ENCODE data around the gene INSIG2.

Gene INSIG2

DNA sequence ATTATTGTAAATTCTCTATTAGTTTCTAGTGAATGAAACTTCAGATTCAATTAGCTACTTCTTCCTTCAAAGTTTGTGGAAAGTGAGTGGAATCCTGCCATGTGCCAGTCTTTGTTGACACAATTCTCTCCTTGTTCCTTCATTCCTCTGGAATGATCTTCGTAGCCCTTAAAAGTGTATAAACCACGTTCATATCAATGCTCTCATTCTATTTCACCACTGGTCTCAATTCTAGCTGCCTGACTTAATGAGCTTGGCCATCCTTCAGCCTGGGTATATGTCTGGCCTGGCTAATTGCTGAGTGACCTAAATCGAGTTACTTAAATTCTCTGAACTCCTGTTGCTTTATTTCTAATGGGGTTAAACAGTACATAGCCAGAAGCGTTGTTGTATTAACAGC is 43.5 kb downstream of the INSIG2 start:
- no peak for DNase-seq

DNA sequence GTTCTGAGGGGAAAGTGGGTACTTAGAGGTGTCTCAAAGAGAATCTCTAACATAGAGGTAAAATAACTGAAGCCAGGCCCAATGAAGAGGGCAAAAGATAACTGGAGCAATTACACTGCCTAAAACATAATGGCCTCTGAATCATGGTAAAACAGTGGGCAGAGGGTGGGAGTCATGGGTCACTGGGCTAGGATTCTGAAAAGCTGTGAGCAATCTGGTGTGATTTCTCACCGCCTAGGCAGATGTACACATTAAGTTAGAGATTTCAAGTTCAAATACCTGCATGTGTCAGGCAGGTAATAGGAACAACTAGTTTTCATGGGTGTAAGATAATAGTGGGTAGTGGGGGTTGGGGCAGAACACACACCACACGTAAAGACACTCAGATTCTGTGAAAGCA is 45.6 kb downstream of the INSIG2 start:
- no peak for DNase-seq

DNA sequence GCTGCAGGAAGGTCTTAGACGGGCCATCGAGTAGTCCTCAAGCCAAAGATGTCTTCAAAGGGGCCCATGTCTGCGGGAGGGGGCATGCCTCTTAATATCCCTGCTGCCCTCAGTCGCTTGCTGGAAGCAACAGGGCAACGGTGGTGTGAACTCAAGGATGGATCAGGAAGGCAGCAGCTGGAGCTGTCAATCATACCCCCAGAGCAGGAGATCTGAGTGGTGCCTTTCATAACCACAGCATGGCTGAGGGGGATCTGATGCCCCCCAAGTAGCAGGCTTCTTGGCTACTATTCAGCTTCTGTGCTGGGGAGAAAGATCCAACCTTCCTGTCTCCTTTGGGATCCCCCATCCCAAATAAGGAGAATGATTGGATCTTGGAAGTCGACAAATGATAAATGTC is 46.4 kb downstream of the INSIG2 start:
- DNase-seq: no peak

DNA sequence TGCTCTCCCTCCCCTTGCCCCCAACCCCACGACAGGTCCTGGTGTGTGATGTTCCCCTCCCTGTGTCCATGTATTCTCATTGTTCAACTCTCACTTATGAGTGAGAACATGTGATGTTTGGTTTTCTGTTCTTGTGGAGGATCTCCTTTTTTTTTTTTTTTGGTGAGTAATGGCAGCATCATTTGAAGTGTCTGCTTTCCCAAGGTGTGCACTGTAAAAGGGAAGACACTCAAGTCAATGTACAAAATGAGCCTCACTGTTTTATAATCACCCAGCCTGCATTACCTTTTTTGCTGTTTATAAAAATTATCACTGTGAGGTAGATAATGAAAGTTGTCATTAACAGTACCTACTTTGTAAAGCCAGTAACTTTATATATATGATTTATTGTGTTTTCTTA is 56.9 kb downstream of the INSIG2 start:
- no peak for DNase-seq

DNA sequence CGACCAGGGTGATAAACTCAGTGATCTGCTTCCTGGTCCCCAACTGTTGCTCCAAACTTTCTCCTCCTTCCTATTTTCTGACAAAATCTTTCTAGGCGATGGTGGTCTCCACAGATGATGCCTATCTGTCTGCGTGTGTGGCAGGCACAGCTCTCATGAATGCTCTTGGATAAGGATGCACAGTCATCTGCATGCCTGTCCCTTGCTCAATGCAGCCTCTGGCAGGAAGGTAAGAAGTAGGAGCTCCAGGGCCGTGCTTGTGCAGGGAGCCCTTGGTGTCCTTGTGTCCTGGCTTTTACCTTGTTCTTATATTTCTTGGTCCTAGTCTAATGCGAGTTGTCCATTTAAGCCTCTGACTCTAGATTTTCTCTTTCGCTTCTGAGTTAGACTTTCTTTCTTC is 57.5 kb downstream of the INSIG2 start:
- no peak for DNase-seq

DNA sequence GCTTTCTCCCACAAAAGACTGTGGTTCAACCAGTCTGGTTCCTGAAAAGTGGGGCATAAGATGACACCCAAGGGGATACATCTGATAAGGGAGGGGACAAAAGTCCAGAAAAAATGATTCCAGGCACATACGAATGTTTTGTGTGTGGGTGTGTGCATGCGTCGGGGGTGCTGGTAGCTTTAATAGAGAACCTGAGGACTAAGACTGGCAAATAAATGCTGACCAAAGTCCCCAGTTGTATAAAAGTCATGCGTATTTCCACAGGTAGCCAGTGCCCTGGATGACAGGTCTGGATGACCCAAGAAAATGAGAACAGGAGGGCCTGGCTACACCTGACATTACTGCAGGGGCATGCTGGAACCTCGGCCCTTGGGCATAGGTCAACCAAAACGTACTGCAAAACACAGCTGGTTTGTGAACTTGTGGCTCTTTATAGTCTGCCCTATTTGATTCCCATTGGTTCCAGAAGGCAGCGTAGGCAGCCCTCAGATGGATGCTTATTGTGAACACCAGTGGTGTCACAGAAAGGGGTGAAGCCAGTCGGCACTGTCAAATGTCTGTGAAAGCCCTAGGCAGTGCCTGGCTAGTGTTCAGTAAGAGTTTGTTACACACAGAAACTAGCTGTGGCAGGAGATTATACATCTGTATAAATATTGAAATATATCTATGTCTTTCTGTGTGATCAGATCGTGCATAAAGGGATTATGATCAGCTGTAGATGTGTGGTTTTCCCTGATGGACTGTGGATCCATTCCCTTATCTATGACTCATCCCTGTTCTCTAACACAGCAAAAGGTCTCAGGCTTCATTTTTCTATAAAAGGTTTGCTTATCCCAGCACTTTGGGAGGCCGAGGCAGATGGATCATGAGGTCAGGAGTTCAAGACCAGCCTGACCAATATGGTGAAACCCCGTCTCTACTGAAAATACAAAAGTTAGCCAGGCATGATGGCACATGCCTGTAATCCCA is 58.3 kb downstream of the INSIG2 start:
- DNase-seq: no peak

DNA sequence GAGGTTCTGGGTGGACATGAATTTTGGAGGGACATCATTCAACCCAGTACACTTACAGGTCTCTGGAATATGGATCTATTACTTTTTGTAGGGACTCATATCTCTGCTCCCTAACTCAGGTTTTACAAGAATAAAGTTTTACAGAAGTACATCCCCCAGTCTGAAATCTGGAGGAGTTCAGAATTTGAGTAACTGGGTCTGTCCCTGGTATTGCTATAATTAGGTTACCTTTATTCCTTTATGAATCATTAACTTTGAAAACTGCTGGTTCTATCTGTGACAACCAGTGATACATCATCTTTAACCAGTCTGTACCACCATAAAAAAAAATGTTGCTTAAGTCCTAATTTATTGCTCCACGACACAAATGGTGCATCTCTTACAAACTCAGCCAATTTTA is 59.9 kb downstream of the INSIG2 start:
- DNase-seq: no peak

DNA sequence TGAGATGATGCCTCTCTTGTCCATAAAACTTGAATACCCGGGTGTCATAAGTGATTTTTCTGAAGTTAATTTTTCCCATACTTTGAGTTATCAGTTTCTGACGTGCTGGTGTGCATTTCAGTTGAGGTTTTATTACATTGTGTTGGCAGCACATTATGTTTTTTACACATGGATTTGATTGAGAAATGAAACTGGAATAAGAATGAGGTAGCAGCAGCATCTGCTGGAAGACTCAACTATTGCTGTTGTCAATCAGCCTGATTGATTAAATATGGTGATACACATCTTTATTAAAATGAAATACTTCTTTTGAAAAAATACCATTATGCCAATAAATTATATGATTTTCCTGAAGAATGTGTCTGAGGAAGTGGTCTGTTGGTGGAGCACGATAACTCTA is 60.5 kb downstream of the INSIG2 start:
- no peak for DNase-seq

DNA sequence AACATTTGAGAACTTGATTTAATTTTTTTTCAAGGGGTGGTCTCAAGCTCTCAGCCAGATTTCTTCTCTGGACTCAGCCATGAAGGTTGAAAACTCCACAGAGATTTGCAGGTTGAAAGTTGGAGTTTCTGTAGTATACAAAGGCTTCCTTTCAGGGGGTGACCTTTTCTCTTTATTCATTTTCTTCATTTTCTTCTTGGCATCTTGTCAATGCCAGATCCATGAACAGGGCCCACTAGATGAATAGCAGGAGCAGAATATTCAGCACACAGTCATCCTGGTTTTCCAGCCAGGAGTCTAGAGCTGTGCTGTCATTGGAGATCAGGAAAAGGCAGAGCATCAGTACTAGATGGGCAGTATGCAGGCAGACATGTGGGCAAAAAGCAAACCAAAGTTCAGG is 62.0 kb downstream of the INSIG2 start:
- DNase-seq: no peak

DNA sequence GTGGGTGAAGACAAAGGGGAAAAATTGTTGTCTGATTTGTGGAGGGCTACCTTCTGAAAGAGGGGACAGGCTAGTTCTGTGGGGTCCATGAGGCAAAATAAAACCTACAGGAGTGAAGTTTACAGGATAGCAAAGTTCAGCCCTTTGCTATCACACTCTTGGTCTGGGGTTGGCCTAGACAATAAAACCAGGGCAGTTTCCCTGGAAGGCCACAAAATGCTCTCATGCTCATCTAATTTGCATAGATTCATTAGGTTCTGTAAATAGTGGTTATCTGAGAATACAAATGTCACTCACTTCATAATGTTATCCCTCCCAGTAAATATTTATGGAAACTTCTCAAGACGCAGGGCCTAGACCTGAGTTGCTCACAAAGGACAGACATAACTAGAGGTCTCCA is 63.6 kb downstream of the INSIG2 start:
- DNase-seq: no peak

DNA sequence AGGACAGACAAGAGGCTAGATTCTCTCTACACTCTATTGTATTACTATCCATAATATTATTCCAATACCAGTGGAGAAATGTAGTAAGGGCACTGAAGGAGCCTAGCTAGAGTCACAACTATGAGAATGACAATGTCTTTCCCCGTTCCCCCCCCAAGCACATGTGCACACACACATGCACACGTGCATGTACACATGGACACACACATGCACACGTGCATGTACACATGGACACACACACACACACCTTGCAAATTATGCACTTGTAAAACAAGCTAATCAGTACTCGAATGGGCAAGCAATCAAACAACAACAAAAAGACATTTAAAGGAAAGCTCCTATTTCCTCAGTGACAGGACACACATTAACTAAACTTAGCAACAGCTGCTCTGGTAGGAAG is 65.2 kb downstream of the INSIG2 start:
- no peak for DNase-seq

DNA sequence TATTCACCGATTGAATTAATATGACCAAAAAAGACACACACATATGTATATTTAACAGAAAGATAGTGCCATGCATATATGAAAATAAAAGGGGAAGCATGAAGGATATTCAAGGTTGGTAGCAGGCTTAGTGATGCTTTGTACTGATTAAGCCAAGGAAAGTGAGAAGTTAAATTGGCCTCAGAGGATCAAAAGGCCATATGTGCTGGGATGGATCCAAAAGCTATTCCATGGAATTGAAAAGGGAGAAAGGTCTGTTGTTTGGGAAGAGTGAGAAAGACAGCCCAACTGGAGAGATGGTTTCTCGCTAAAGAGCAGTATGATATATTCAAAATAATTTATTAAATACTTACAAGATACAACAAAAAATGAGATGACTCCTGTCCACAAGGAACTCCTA is 65.9 kb downstream of the INSIG2 start:
- no peak for DNase-seq
